Ovary (tissue), 9 donors: ENCODE measurements around the gene SLC12A5. TPM values are rescaled to one million over a fixed set of nuclear protein-coding genes. Genes with fewer than 3 reads are reported as not detected.

ENCODE experiments used
- DNase-seq, 5 donors: peaks; one replicate each; pipeline ENCODE4 v3.0.0-alpha.2; 2019 to 2020
- H3K27ac ChIP-seq, 2 donors: fragments of 200-600 bp; one replicate each; pipeline versions ENCODE4 v1.5.1 to v1.8.0; 2019 to 2022
- H3K27me3 ChIP-seq: fragments of 200-600 bp; one replicate; pipeline ENCODE4 v1.8.0; 2022
- H3K36me3 ChIP-seq: fragments of 200-600 bp; sonication (generic); one replicate; pipeline ENCODE4 v1.5.1; 2019
- H3K4me1 ChIP-seq: one replicate; pipeline ENCODE4 v1.8.1; 2013; ENCODE audit warnings: mild to moderate bottlenecking, moderate library complexity; ENCODE audit not compliant: insufficient read depth
- H3K4me3 ChIP-seq: fragments of 200-600 bp; sonication (generic); one replicate; pipeline ENCODE4 v1.5.1; 2017
- H3K9me3 ChIP-seq, 2 donors: fragments of 200-600 bp in 1 of 2; sonication (generic) in 1 of 2; one replicate each; pipeline versions ENCODE4 v1.5.1 to v1.8.1; 2013 to 2019; ENCODE audit warnings: mild to moderate bottlenecking in 1 of 2, moderate library complexity in 1 of 2
- EP300 ChIP-seq: sonication (generic); formaldehyde crosslinking; IDR thresholded peaks from one replicate; pipeline ENCODE4 v1.6.1; 2017; ENCODE audit warnings: antibody characterized with exemption
- POLR2A ChIP-seq: fragments of 450-650 bp; IDR thresholded peaks from one replicate; pipeline ENCODE4 v1.6.1; 2017; ENCODE audit warnings: antibody characterized with exemption, mild to moderate bottlenecking, moderate library complexity
- WGBS, 3 donors: extraction: QIAGEN DNeasy Blood & Tissue Kit in 1 of 3; methylation state at CpG; one replicate each; pipeline versions ENCODE4 v1.1.5 to v1.1.7; 2013 to 2017; 5-methylcytosine and 5-hydroxymethylcytosine counted together
- intact Hi-C, 4 donors: fragments of 100-400 bp; cut with DNase I; formaldehyde crosslinking; loops; one replicate each; pipeline versions ENCODE4 v1.11.0 to v1.15.1; 2022 to 2023
- polyA plus RNA-seq, 2 donors: library from polyadenylated mRNA; stranded (reverse); fragments of 200-250 nt in 1 of 2; fragments of 350-450 nt in 1 of 2; fragmentation: Illumina TruSeq in 1 of 2; extraction: RNeasy Lipid Tissue Mini Kit (QIAGEN cat#74804) in 1 of 2; gene quantifications; one replicate each; pipeline ENCODE4 v1.2.3, GENCODE V29; 2013 to 2014
- total RNA-seq, 7 donors: library from RNA; depleted of rRNA in 2 of 7; stranded (reverse); fragments of >200 nt in 2 of 7; fragmentation: NEBNext Ultra II Directional in 3 of 7; extraction: Animal tissue kit (Norgen Biotek cat#: 25700) in 3 of 7; gene quantifications; one replicate each; pipeline versions ENCODE4 v1.1.0 to v1.2.4, GENCODE V29; 2016 to 2023
- TF ChIP-seq, protein P1 (sequence below), 3 donors: fragments of 450-650 bp in 2 of 3; fragments of 200-600 bp in 1 of 3; IDR thresholded peaks; one replicate each; pipeline versions ENCODE4 v1.5.1 to v1.8.0; 2016 to 2022; ENCODE audit warnings: antibody characterized with exemption in 3 of 3, mild to moderate bottlenecking in 1 of 3
- donor health status: DM: no; HTN: no; CAD: no; lungs with moderate emphysema.
- donor health status: DM: no; HTN: no; CAD: no.
- donor health status: Bipolar disorder and iron deficiency.
- donor health status: DM: yes; HTN: yes; CAD: no.
- donor health status: DM: no; HTN: no; CAD: no.
- donor health status: DM: yes; HTN: yes; CAD: no.

SLC12A5 gene
- total and polyA plus RNA-seq, 9 donors = 1.1 to 3.8 (median 1.4) TPM; not detected in 2

DNA sequence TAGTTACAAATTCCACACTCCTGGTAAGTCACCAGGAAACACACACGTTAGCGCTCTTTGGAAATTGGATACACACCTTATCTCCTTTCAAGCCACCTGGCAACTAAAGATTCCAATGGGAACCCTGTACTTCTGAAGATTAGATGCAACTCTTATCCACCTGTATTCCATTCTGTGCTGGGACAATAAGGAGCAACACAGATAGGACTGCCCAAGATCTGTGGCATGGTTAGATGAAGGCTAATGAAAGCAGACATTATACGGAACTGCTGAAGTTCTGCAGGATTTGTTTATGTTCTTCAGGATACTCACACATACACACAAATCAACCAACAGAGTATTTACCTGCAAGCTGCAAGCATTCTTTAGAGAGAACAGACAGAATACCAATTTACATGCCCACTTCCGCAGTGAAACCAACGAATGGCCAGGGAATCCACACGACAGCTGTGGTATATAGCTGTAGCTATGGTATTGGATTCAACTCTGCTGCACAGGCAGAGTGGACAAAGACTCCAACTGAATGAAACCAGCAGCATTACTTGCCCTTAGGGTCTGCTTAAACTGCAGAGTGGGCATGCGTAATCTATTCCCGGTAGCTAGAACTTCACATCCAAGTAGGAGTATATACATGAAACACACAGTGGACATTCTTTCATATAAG lies 48.8 kb downstream of the SLC12A5 start:
- Histone ChIP-seq H3K36me3 (no peaks in the 10 kb centered on the region), H3K27me3 (no peaks in the 10 kb centered on the region), H3K27ac (no peak overlapping the region), H3K4me3 (no peak overlapping the region), H3K4me1 (peaks cover 10% of the 10 kb centered on the region), H3K9me3 (no peaks in the 10 kb centered on the region)
- TF ChIP-seq, protein P1, sequence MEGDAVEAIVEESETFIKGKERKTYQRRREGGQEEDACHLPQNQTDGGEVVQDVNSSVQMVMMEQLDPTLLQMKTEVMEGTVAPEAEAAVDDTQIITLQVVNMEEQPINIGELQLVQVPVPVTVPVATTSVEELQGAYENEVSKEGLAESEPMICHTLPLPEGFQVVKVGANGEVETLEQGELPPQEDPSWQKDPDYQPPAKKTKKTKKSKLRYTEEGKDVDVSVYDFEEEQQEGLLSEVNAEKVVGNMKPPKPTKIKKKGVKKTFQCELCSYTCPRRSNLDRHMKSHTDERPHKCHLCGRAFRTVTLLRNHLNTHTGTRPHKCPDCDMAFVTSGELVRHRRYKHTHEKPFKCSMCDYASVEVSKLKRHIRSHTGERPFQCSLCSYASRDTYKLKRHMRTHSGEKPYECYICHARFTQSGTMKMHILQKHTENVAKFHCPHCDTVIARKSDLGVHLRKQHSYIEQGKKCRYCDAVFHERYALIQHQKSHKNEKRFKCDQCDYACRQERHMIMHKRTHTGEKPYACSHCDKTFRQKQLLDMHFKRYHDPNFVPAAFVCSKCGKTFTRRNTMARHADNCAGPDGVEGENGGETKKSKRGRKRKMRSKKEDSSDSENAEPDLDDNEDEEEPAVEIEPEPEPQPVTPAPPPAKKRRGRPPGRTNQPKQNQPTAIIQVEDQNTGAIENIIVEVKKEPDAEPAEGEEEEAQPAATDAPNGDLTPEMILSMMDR (IDR thresholded peaks at IDR 0.05) = no peak
- no peak for TF ChIP-seq POLR2A
- no peak for TF ChIP-seq EP300
- 91 to 94% (median 92%) methylated on average over 8 of the region's 8 CpGs for WGBS, 3 donors
- intact Hi-C loops = no loop called here
- no peak for DNase-seq

DNA sequence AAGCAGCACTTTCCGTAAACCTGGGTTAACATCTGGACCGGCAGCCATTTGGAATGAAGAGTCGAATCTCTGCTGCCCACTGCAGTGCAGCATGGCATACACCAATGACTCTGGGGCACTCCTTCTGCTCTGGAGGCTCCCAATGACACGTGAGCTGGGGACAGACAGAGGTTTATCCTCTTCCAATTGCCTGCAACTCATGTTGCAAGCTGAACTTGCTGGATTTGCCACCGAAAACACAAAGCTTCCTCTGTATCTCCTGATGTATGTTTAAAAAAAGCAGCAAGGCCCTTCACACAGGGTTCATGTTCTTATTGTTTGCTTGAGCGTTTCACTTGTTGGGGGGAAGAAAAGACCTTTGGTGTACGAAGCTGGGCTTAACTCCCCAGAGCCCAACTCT lies 49.9 kb downstream of the SLC12A5 start:
- Histone ChIP-seq H3K4me1 (peaks cover 9% of the 10 kb centered on the region), H3K27ac (no peak overlapping the region), H3K4me3 (no peak overlapping the region), H3K27me3 (no peaks in the 10 kb centered on the region), H3K9me3 (no peaks in the 10 kb centered on the region), H3K36me3 (no peaks in the 10 kb centered on the region)
- TF ChIP-seq EP300 (no peak), POLR2A (no peak)
- TF ChIP-seq, protein P1 (IDR thresholded peaks at IDR 0.05) = no peak
- intact Hi-C loops = no loop called here
- whole genome bisulfite sequencing, 3 donors = 15 to 46% (median 17%) methylated on average over 7 of the region's 7 CpGs
- DNase-seq = no peak

DNA sequence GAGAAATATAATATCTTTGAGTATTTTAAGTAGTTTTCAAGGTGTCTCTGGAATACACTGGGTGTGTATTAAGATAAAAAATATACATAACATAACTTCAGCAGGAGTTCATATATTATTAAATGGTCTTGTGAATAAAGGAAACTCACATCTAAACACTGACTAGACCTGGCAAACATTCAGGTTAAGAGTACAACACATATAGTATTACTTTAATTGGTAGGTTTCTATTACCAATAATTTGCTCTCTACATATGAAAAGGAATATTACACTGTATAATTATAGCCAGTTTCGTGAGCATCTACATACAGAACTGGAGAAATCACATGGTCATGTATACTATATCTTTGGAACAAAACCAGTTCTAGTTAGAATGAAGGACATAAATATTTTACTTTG lies 52.1 kb downstream of the SLC12A5 start:
- no peak overlapping the region for H3K27ac ChIP-seq
- no peaks in the 10 kb centered on the region for H3K36me3 ChIP-seq
- H3K4me1 ChIP-seq = peaks cover 15% of the 10 kb centered on the region
- no peak for TF ChIP-seq POLR2A
- no peak for TF ChIP-seq EP300
- TF ChIP-seq, protein P1 (IDR thresholded peaks at IDR 0.05) = no peak
- H3K27me3 ChIP-seq = no peaks in the 10 kb centered on the region
- DNase-seq = no peak
- no peak overlapping the region for H3K4me3 ChIP-seq
- WGBS, 3 donors = 88 to 97% (median 95%) methylated on average over 1 of the region's 1 CpG
- no peaks in the 10 kb centered on the region for H3K9me3 ChIP-seq
- intact Hi-C loops = loop anchor here in 2 of 4 donors (10.0 kb wide), 2 partner anchors 106 to 286 kb away; partner anchors contain the start of genes DNTTIP1 (in 1 of the 2), WFDC3 (in 1 of the 2) and ZNF335 (in 1 of the 2)

DNA sequence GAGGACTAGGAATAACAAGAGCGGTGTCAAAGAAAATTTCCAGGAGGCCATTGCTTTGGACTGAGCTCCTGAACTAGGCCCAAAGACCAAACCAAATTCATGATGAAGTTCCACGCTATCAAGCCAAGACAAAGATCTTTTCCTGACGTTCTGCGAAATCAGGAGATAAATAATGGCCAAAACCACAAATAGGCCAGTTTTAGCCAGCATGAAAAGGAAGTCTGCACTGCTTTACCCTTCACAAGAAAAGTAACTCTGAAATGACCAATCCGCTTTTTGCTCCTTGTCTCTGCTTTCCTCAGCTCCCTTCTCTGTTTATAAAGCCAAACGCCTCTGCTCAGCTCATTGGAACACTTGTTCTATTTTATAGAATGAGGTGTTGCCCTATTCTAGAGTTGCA lies 54.1 kb downstream of the SLC12A5 start:
- WGBS, 3 donors = 67 to 69% (median 67%) methylated on average over 6 of the region's 6 CpGs

More for the DNA sequence above, 54.1 kb downstream of the SLC12A5 start:
- no peak for DNase-seq
- Histone ChIP-seq H3K4me3 (no peak overlapping the region), H3K9me3 (no peaks in the 10 kb centered on the region), H3K36me3 (no peaks in the 10 kb centered on the region), H3K4me1 (peaks cover 20% of the 10 kb centered on the region), H3K27ac (no peak overlapping the region), H3K27me3 (no peaks in the 10 kb centered on the region)
- intact Hi-C loops = loop anchor here in 2 of 4 donors (10.0 kb wide), 2 partner anchors 108 to 288 kb away; partner anchors contain the start of genes DNTTIP1 (in 1 of the 2), WFDC3 (in 1 of the 2) and ZNF335 (in 1 of the 2)
- TF ChIP-seq, protein P1 (IDR thresholded peaks at IDR 0.05) = no peak
- TF ChIP-seq EP300 = no peak
- no peak for TF ChIP-seq POLR2A
